ENCODE measurements around the gene CNOT6L.
A peak's percentile ranks its signal among the peaks of the same experiment; 100 is the strongest.
"Not testable (repeated sequence)": the region's sequence is repeated elsewhere in the genome, so short reads cannot be mapped to it uniquely, and the experiment has no call there.

The CNOT6L gene

DNA sequence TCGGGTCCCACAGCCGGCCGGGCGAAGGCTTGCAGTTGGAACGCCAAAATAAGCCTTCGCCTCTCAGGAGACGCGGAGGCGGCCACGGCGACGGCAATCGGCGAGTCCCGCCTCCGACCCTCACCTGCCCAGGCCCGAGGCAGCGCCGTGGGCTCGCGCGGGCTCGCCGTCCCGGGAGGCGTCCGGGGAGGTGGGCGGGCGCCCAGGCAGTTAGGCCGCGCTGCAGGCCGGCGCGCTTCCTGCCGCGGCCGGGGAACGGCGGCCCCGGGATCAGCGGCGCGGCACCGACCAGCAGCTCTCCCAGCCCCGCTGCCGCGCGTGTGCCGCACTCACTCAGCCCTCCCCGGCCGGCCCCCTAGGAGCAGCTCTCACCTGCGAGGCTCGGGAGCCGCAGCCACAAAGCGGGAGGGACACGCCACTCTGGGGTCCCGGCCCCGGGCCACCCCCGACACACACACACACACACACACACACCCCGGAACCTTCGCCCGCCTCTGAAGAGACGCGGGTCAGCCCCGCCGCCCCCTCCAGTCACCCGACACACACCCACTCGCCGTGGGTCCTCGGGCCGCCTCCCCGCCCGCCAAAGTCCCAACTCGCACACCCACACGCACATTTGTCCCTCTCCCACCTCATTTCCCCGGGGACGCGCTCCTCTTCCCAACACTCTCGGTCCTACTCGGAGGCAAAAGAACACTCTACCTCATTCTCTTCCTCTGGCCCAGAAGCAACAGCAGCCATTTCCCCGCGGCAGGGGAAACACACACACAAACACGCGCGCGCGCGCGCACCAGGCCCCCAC, at the start of gene CNOT6L:
TSS of gene CNOT6L (minus strand) at position 767 of the 802 bp plus-strand sequence. CDS start at position 707, 60 bp downstream.
- DNase-seq: peak; percentile 84 to 86

DNA sequence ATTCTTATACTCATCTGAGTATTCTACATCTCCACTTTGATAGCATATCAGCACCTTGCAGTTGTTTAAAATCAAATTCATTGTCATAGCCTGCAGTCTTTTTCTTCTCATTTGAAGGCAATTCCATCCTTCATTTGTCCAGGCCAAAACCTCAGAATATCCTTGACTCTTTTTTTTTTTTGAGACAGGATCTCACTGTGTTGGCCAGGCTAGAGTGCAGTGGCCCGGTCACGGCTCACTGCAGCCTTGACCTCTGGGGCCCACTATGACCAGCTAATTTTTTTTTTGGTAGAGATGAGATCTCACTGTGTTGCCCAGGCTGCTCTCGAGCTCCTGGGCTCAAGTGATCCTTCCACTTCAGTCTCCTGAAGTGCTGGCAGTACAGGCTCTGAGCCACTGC, 46.1 kb upstream of the CNOT6L start:
- no peak for DNase-seq

DNA sequence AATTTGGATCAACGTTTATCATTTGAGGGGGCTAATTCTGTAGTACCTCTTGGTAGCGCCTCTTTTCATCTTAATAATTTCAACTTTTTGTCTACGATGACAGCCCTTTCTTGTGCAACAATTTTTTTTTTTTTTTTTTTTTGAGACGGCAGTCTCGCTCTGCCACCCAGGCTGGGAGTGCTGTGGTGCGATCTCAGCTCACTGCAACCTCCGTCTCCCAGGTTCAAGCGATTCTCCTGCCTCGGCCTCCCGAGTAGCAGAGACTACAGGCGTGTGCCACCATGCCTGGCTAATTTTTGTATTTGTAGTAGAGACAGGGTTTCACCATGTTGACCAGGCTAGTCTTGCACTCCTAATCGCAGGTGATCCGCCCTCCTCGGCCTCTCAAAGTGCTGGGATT, 44.2 kb upstream of the CNOT6L start:
- not testable (repeated sequence) for DNase-seq

DNA sequence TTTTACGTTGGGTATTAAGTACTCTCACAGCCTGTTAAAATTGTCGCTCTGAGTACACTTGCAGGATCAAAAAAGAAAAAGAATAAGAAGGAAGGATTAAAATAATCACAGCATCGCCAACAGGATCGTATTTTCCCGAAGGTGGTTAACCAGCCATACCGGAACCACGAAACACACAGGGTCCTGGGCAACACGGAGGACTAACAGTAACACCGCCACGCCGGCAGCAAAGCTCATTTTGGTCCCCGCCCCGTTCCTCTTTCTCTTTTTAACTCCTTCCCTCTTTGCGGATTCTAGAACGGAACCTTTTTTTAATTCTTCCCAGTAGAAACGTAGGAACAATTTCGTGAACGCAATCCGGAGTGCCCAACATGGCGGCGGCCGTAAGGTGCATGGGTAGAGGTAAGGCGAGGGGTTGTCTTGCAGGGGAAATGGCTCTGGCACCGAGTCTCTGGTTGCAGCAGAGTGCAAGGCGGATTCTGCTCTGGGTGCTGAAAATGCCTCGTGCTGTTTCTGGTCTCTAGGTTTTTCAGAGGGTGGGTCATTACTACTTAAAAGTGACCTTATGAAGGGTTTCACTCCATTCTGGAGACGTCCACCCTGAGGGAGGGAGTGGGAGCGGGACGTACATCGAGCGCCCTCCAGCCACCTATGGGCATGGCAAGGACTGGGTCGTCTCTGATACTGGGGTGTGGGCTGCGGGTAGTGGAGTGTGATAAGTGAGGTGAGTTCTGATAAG, 43.5 kb upstream of the CNOT6L start, which contains the start of gene MRPL1:
TSS of gene MRPL1 (plus strand) at position 353 of the 739 bp plus-strand sequence. CDS start at position 372, 19 bp downstream.
- peak; percentile 86 for DNase-seq

DNA sequence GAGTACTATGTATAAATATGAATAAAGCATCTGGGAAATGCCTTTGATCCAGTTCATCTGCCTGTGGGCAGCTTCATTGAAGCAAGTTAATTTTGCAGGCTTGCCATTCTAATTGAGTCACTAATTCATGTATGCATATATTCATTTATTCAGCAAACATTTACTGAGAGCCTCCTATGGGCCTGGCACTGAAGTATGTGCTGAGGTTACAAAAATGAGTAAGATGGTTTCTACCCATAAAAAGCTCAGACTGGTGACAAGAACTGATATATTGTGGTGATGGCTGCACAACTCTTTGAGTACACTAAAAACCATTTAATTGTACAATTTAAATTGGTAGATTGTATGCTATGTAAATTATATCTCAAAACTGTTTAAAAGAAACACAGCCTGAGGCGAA, 42.3 kb upstream of the CNOT6L start:
- no peak for DNase-seq

DNA sequence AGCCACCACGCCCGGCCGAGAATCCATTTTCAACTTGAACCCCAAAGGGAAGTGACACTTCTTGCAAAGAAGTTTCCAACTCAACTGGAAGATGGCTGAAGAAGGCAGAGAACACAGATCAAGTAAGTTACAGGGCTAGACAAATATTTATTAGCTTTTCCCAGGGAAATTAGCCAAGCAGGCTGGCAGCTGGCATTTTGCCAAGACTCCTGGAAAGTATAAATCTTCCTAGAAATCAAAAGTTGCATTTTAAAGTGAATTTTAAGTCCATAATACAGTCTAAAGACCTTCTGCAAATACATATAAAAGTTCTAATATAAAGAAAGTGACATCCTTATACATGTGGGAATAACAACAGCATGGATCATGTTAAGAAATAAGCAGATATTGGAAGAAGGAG, 40.1 kb upstream of the CNOT6L start:
- DNase-seq: no peak

DNA sequence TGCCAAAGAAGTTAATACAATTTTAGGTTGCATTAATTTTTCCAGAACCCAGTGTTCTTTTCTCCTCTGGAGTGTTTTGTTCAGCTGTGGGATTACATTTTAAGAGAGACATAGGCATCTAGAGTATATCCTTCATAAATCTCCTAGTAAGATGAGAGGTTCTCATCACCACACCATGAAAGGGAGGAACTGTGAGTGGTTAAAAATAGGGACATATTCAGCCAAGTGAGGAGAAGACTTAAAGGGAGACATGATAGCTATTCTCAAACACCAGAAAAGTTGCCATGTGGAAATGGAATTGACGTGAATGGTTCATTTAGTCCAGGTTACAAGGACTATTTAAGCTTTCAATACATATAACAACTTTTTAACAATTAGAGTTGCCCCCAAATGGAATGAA, 37.0 kb upstream of the CNOT6L start:
- no peak for DNase-seq

DNA sequence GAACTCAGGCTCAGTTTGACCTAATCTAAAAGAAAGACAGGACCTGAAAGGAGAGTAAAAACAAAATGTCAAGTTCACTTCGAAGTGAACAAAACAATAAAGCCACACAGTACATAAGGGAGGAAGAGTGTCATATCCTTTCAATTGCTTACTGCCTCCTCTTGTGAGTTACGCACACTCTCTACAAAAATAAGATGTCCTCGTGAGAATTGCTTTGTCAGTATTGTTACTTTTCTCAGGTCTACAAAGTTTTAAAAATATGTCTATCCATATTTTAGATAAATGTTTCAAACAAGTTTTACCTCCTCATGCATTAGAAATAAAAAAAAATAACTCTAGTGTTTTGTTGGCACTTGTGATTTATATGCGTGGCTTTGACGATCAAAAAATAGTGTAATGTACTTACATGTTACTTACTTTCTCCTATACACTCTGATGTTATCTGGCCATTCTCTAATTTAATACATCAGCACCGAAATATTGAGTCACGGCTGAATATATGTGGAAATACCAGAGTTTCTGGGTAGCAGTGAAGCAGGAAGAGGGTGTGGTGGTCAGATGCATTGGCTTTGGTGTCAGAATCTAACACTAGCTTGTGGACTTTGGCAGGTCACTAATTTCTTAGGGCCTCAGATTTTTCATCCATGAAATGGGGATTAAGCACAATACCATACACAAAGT, 35.4 kb upstream of the CNOT6L start:
- DNase-seq: no peak

DNA sequence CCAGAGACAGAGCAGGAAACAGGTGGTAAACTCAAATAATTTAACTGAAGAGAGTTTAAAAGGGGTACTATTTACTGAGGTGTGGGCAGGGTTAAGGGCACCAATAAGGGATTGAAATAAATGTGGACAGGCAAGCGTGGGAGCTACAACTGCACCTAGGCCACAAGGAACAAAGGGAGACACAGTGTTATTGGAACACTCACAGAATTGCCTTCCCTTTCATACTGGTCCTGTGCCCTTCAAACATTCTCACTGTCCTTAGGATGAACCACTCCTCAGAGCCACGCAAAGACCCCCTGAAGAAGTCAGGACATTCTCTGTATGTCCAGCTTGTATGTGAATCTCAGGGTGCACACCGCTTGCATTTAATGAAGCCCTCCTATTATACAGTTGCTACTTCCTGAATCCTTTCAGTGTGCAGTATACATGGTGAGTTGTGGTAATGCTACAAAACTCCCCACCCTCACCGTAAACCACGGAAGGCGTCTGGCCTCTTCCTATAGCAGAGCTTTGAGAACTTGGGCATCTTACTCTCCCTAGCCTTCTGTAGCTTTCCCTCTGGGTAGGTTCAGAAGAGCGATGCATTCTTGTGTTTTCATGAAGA, 33.8 kb upstream of the CNOT6L start:
- DNase-seq: peak; percentile 40 to 45

DNA sequence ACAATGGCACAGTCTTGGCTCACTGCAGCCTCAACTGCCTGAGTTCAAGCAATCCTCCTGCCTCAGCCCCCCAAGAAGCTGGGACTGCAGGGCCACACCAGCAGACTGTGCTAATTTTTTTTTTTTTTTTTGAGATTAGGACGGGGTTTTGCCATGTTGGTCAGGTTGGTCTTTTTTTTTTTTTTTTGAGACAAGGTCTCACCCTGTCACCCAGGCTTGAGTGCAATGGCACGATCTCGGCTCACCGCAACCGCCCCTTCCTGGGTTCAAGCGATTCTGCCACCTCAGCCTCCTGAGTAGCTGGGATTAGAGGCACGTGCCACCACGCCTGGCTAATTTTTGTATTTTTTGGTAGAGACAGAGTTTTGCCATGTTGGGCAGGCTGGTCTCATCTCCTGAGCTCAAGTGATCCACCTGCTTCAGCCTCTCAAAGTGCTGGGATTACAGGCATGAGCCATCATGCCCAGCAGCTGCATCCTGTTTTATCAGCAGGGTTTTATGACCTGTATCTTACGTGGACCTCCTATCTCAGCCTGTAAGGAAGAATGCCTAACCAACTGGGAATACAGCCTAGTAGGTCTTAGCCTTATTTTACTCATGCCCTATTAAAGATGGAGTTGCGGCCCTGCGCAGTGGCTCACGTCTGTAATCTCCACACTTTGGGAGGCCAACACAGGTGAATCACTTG, 30.3 kb upstream of the CNOT6L start:
- DNase-seq: no peak

DNA sequence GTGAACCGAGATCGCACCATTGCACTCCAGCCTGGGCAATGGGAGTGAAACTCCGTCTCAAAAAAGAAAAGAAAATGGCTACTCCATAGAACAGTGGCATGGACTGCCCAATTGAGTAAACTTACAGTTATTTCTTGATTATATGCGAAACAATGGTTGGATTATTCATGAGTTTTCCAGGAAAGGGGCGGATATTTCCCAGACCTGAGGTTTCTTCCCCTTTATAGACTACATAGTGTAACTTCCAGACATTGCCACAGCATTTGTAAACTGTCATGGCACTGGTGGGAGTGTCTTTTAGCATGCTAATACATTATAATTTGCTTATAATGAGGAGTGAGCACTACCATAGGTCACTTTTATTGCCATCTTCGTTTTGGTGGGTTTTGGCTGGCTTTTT, 29.3 kb upstream of the CNOT6L start:
- no peak for DNase-seq

DNA sequence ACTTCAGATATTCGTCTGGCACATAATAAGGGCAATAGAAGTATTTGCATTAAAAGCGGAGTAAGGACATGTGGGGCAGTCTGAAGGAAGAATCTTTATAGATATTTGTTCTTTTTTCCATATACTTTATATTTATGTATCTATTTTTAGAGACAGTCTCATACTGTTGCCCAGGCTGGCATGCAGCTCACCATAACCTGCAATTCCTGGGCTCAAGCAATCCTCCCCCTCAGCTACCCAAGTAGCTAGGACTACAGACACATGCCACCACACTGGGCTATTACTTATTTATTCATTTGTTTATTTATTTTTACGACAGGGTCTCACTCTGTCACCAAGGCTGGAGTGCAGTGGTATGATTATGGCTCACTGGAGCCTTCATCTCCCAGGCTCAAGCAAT, 26.8 kb upstream of the CNOT6L start:
- DNase-seq: no peak

DNA sequence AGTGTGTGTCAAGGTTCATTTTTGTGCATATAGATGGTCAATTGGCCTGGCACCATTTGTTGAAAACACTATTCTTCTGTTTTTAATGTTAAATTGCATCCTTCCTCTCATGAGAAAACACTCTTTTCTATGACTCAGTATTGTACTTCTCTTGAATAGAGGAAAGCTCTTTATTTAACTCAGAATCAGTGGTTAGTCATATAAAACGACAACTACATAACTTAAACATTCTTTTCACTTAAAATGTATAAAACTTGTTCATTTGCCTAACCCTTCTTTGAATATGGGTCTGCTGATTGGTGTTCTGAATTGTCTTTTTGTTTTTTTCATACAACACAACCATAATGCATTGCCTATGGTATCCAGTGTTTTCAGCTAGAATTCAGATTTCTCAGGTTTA, 26.2 kb upstream of the CNOT6L start:
- no peak for DNase-seq

DNA sequence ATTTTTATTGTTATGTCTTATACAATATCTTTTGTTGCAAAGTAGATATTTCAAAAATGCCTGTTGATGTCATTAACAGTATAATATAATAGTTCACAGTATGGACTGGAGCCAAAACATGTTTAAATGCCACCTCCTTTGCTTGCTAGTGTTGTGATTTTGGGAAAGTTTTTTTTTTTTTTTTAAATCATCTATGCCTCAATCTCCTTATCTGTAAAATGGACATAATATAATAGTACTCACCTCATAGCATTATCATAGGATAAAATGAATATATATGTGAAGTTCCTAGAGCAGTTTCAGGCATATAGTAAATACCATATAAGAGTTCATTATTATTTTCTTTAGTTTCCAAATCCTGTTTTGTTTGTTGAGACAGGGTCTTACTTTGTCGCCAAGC, 25.2 kb upstream of the CNOT6L start:
- no peak for DNase-seq

DNA sequence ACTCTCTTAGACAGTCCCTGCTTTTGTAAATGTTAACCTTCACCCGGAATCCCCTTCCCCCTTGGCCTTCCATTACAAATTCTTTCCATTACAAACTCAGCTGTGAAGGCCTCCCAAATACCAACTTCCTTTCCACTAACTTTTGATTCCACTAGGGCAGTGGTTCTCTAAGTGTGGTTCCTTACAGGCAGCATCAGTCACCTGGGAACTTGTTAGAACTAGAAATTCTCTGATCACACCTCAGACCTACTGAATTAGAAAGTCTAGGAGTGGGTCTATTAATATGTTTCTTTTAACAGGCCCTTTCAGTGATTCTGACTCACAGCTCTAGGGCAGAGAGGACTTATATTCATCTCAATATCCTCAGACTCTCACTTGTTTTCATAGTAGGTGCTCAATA, 24.5 kb upstream of the CNOT6L start:
- DNase-seq: no peak

DNA sequence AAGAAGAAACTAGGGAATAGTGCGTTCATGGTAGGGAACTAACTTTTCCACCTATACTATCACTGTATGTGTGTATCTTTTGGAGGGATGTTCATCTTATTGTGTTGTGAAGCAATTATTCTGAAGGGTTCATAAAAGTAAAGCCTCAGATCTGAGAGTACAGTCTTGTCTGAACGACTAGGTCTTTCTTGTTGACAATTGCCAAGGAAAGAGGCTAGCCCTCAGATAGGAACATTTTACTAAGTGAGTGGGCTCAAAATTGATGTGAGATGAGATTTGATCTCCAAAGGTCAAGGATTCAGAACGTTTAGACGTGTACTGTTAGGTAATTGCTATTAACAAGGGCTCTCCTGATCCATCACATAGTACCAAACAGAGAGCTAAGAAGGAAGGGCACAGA, 15.2 kb upstream of the CNOT6L start:
- DNase-seq: no peak

DNA sequence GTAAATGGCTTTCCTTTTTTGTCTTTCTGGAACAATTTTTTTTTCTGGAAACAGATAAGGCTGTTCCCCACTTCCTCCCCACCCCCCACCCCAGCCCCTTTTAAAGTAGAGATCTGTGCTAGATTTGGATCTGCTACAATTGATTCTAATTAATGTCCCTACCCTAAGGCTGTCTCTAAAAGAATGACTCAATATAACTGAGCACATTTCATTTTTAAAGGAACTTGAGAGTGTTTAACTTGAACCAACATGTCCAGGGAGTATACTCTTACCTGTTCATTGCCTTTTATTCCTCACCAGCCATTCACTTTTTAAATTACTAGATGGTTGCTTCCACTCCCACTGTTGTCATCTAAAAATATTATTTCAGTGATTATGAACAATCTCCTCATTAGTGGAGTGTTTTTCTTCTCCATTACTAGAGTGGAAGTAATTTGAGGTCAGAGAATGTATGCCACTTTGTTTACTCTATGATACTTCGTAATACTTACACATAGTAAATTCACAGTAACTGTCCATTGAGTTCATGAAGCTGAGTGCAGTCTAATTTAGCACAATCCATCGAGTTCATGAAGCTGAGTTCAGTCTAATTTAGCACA, 14.1 kb upstream of the CNOT6L start:
- no peak for DNase-seq

DNA sequence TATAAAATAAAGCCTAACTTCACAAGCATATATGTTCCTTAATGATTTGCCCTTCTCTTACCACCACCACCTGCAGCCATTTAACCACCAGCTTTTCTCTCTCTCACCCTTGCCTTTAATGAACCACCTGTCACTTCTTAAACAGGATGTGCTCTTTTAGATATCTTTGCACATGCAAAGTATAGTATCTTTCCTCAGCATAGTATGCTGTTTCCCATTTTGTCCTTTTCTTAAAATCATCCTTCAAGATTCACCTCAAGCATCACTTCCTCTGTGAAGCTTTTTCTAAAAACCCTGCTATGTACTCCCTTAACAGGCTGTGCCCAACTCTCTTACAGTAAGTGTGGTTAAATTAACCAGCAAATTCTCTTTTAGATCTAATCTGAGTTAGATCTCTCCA, 8.2 kb upstream of the CNOT6L start:
- no peak for DNase-seq

DNA sequence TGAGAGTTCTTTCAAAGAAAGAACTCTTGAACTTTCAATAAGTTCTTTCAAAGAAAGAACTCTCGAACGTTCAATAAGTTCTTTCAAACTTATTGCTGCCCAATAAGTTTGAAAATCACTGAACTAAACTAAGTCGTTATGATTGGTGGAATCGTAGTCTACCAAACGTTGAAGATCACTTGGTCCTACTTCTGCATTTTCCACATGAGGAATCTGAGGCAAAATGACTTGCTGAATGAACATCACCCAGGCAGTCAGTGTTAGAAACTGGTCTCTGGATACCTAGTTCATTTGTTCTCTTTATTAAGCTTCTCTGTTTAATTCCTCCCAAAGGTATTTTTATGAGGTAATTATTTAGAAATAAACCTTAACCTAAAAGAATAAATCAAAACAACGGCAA, 7.1 kb upstream of the CNOT6L start:
- DNase-seq: no peak

DNA sequence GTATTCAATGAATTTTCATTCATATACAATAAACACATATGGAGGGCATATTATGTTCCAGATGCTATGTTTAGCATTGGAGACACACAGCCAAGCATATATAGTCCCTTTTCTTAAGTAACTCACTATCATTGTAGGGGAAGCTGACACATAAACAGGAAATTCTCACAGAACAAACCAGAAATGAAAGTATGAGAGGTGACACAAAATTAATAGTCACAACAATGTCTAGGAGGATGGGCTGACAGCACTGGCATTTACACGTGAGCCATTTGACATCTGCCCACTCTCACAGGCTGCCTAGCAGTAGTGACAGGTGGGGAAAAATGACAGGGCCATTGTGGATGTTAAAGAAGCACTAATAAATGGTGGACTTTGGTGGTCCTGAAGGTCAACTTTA, 2.6 kb upstream of the CNOT6L start:
- DNase-seq: peak; percentile 35 to 43

DNA sequence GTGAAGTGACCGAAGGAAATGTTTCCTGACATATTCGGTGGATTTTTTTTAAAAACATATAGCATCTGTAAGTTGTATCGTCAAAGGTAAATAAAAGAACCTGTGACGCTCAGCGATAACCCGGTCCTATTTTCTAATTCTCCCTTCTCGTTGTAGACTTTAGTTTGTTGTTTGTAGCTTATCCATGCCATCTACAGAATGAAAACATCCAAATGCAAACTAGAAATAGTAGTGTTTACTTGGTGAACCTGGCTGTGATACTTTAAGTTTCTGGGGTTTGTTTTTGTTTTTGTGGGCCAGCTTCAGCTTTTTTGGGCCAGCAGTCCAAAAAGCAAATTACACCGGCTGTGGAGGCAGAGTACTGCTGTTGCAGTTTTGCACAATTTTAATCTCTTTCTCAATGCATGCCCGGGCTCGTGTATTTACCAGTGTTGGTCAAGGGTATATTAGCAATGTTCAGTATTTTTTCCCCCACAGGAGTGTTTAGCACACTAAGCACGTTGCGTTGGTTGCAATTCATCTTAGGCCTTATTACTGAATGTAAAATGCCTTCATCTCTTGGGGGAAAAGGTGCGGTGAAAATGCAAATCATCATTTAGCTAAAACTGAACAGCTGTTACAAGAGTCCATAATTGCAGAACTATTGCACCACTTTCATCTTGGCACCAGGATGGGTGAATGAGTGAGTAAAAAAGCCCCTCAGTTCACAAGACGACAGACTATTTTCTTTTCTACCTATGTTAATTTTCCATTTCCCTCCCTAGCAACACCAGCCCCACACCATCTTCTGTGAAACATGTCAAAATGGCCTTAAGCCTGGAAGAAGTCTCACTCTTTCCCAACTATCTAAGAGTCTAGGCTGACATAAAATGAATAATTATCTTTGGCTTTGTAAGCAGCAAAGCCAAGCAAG, 1.7 kb upstream of the CNOT6L start:
- DNase-seq: no peak
